Left lobe of liver (tissue), 2 donors: Measurements from ENCODE around the gene STARD13. TPM values are rescaled to one million over a fixed set of nuclear protein-coding genes. Genes with fewer than 3 reads are reported as not detected.
A peak's percentile ranks its signal among the peaks of the same experiment; 100 is the strongest.

Experiments
- ATAC-seq: fragments of 200-7000 bp; cut with Tn5 transposase; one replicate; pipeline ENCODE4 v1.9.1; 2020; ENCODE audit warnings: mild to moderate bottlenecking, moderate library complexity
- DNase-seq: peaks from one replicate; pipeline ENCODE4 v3.0.0-alpha.2; 2020; ENCODE audit warnings: low spot score
- total RNA-seq: library from RNA; stranded (reverse); gene quantifications from one replicate; pipeline ENCODE4 v1.2.1, GENCODE V29; 2021
- donor health status: DM: no; HTN: no; CAD: no; lungs with moderate emphysema.
- donor health status: DM: no; HTN: yes; CAD: no.

The STARD13 gene
- total RNA-seq, 1 donor from 2014 or later, result 14.1 TPM

DNA sequence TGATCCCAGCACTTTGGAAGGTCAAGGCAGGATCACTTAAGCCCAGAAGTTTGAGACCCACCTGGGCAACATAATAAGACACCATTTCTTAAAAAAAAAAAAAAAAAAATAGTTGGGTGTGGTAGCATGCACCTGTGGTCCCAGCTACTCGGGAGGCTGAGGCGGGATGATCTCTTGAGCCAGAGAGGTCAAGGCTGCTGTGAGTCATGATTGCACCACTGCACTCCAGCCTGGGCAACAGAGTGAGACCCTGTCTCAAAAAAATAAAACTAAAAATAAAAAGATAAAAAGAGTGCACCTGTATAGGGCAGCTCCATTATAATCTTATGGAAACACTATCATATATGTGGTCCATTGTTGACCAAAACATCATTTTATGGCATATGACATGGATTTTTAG, 25.5 kb upstream of the STARD13 start:
- DNase-seq, result no peak
- ATAC-seq, result no peak

DNA sequence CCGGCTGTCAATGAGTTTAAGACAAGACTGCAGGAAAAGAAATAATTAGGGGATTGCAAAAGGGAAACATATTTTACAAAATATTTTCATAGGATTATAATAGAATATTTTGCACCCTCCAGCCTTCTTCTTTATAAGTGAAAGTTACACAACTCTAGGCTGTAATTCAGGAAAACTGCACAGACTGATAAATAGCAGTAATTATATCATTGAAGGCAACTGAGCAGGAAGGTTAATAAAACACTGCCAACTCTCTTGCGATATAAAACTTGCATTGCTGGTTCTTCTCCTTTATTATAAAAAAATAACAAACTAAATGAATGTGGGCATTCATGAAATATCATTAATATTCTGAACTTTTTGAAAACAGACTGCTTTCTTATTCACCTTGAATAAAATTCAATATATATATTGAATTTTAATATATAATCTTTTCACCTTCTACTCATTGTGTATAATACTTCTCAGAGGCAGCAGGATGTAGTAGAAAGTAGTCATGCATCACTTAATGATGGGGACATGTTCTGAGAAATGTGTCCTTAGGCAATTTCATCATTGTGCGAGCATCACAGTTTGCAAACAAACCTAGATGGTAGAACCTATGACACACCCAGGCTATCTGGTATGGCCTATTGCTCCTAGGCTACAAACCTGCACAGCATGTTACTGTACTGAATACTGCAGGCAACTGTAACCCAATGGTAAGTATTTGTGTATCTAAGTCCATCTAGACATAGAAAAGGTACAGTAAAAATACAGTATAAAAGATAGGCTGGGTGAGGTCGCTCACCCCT, 24.9 kb upstream of the STARD13 start:
- ATAC-seq (no peak), DNase-seq (no peak)

DNA sequence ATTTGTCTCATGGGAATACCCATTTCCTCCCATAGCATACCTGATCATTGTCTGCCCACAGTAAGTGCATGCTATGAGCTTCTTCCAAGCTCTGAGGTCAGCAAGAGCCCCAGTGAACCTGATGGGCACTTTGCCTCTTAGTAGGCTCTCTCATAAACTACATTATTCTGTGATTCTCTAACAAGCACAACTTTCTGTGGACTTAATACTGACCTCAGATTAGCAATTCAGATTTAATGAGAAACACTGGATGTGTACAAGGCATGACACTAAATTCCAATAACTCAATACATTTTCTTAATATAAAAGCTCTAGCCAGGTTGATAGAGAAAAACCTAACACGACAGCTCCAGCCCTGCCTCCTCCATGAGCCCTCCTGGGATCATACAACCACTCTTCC, 23.3 kb upstream of the STARD13 start:
- DNase-seq (no peak), ATAC-seq (no peak)

DNA sequence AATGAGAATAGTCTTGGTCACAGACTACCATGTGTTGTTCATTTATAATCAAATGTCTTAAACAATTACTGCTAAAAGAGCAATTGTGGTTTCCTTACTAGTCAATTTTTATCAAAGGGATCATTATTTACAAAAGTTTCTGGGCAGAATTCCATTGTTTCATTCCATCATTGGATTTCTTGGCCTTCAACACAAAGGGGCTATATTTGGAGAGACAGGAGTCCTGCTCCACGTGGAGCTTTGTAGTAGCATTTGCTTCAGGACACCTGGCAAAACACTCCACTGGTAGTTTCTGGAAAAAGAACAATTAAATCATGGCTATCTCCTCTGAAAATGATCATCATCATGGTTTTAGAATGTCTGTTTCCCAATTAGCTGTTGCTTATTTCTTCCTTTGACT, 22.3 kb upstream of the STARD13 start:
- ATAC-seq (no peak), DNase-seq (no peak)

DNA sequence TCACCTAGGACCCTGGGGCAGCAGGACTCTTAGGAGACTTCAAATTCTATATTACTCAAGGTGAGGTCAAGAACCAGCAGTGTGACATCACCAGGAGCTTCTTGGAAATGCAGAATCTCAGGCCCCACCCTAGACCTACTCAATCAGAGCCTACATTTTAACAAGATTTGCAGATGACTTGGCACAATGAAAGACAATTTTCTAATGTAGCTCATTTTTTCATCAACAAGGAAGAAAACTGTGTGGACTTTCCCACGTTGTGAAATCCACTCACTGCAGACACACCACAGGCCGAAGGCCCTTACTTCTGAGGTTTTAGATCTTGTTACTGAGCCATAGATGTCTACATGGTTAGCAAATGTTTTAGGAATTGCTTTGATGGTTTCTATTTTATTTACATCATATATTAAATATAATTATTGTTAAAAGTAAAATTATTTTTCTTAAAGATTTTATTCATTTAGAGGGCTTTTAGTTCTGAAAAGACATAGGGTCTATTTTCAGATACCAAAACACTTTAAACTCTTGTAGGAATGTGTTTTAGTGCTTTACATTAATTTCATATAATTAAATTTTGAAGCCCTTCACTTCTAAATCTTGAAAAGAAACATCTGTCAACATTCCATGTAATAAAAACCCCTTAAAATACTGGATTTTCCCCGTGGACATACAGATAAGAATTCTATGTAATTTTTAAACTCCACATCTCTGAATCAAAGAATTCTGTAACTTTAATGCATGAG, 18.5 kb upstream of the STARD13 start:
- DNase-seq, result no peak
- ATAC-seq, result no peak

DNA sequence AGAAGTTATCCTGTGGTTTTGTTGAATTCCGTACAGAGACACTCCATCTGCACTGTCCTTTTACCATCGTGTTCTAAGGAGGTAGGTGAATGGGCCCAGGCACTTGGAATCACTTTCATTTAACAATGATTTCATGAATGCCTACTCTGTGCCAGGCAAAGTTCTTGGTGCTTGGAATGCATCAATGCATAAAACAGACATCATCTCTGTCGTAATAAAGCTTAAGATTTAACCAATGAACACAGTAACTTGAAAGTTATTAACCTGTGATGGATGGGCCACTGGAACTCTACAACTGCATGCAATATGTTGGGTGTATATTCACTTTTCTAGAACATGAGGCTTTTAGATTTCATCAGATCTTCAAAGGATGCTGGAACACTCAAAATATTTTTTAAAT, 14.1 kb upstream of the STARD13 start:
- DNase-seq (no peak), ATAC-seq (no peak)

DNA sequence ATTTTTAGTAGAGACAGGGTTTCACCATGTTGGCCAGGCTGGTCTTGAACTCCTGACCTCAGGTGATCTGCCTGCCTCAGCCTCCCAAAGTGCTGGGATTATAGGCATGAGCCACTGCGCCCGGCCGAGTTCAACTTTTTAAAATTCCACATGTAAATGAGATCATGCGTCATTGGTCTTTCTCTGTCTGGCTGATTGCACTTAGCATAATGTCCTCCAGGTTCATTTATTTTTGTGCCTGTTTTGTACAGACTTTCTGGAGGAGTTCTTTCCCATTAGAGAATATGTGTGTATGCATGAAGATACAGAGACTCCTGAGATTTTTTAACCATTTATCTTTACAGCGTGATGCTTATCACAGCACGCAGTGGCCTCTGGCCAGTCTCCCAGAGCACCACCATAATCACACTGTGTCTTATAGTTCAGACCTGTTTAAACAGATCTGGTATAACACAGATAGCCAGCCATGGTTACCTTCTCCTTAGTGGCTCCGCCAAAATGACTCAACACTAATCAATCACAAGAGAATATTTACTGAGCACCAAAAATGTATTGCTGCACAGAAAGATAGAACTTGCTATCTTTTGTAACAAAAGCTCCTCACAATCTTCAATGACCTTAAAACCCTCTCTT, 11.4 kb upstream of the STARD13 start:
- ATAC-seq (no peak), DNase-seq (no peak)

DNA sequence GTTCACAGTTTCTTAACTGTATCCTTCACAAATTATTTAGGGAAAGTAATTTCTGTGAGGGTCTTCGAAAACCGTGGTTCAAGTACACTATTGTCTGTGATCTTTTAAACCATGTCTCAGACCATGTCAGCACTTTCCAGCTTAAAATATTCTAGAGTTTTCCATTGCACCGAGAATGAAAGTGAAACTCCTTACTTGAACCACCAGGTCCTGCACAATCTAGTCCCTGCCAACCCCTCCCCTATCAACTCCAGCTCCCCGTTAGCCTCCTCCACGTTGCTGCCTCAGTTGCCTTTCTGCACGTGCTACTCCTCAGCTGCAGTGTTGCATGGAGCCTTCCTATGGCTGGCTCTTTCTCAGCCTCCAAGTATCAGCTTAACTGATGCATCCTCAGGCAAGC, 7.2 kb upstream of the STARD13 start:
- ATAC-seq (peak; percentile 80), DNase-seq (no peak)

DNA sequence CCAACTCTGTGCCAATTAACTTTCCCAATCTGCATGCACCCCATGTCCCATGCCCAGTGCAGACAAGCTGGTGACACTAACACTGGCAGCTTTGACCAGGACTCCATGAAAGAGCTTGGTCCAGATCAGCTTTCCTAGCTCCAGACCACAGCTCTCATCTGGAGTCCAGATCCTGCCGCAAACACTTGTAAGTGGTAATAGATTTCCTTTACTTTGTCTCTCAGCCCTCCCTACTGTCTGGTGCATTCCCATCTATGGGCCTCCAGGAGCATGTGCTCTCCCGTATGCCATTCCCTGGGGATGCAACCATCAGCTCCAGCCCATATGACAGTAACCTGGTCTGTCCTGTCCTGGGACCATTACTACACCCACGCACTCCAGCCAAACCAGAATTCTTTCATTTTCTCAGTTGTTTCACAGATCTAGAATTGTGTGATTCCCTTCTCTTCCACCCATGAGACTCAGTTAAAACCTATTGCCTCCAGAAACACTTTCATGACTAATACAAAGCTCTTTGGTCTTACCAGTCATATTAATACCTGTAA, 4.9 kb upstream of the STARD13 start:
- ATAC-seq, result no peak

DNA sequence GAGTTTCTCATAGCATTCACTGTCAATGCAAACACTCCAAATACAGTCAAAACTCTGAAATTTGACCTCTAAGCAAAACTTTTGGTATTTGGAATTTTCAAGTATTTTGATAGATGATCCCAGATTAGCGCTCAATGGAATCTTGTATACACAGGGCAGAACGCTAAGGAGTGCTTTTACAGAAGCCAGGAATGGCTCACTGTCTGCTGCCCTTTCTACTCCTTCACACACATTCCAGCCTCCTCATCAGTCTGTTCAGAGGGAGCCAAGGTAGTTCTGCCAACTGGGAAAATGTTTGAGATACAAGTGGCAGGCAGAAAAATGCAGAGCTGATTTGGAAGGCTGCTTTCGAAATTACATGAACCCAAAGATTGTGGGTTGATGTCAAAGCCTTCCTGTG, 4.4 kb upstream of the STARD13 start:
- ATAC-seq (no peak), DNase-seq (no peak)

More for the DNA sequence above, 4.9 kb upstream of the STARD13 start:
- DNase-seq, result no peak

DNA sequence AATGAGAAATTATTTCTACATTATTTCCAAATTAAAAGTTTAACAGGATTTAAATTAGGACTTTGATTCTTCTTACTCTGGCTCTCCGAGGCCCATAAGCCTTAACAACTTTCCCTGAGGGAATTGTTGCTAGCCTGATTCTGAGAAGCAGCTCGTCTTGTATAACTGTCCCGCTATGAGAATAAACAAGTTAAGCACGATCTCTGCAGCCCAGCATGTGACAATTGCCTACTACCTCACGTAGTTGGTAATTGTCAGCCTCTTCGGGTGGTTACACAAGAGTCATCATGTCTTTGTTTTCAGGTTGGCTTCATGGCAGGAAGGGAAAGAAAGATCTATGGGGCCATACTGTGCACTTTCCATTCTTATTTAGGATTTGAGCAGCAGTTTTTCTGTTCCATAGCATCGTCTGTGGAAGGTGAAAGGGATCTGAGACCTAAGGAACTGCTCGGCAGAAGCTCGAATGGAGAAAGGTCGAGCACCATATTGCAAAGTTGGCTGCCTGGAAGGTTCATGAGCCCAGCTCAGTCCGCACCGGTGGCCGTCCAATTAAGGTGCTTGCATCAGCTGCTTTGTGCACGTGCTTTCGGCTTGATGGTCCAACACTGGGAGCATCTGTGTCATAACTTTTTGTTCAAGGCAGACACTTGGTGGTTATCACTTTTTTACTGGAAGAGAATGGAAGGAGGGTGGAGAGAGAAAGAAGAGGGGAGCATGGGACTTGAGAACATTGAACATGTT, 1.8 kb upstream of the STARD13 start:
- no peak for DNase-seq
- ATAC-seq, result no peak

DNA sequence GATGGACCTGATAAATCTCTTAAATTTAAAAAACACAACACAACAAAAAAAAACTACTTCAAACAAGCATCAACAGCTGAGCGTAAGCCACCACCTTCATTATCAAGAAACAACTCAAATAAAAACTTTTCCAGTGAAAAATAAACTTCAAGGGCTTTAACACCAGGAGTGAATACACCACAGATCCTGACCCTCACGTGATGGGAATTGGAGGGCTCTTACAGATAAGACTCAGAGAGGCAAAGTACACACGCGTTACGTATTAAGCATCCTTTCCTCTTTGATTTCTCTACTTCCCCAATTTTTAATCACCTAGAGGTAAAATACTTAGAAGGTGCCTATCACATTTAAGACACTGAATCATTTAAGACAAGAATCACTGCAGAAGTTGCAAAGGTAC, 573 bp upstream of the STARD13 start:
- ATAC-seq (peak; percentile 37), DNase-seq (no peak)

DNA sequence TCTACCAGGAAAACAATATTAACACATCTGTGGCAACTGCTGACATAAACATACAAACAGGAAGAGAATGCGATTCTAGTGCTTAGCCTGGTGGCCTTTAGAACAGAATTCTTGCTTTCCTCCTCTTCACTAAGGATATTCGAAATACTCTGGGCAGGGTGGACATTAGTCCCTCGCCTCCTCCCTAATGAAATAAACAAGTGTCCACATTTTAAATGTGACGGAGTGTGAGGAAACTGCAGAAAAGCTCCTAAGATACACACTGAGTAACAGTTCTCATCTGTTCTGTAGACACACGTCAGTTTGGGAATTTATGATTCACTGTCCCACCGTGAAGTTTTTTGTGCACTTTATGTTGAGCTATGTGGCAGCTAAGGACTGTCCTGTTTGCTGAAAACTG, 639 bp downstream of the STARD13 start:
- ATAC-seq (peak; percentile 26), DNase-seq (no peak)

DNA sequence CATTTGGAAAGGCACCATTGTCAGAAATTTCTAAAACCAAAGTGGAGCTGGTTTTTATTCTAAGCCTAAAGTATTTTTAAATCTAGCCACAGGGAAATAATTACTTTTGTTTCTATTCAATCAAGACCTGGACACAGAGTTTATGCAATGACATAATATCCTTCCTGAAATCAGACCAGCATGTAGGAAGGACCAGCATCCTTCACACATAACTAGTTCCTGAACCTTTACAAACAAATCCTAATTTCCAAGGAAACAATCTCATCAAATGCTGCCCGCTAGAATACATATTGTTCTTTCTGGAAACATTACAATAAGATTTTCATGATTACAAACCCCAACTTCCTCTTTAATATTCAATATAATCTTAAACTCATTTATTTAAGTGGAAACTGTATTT, 1.5 kb downstream of the STARD13 start:
- DNase-seq (no peak), ATAC-seq (no peak)

DNA sequence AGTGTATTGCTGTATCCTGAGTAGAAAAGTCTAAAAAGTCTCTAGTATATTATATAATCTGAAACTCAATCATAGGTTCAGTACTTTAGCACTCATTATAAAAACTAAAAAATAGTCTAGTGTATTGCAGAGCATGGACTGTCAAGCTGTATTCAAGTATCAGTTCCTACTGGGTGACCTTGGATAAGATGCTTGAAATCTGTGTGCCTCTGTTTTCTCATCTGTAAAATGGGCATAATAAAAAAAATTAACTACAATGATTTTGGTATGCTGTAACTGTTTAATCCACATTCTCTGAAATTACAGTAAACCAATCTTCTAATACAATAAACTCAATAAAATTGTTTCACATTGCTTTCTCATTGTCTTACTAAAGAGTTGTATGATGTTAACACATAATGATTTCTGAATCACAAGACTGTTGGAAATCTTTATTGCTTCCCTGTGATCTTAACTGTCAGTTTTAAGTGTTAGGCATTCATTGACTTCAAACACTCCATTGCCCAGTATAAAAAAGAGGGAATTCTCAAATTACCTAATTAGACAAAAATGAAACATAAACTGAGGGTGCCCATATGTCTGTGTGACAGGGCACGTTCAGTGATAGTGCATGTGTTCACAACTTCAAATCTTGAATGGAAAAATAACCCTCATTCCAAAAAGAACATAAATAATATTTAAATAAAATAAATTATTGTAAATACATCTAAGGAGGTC, 2.2 kb downstream of the STARD13 start:
- DNase-seq (no peak), ATAC-seq (no peak)

DNA sequence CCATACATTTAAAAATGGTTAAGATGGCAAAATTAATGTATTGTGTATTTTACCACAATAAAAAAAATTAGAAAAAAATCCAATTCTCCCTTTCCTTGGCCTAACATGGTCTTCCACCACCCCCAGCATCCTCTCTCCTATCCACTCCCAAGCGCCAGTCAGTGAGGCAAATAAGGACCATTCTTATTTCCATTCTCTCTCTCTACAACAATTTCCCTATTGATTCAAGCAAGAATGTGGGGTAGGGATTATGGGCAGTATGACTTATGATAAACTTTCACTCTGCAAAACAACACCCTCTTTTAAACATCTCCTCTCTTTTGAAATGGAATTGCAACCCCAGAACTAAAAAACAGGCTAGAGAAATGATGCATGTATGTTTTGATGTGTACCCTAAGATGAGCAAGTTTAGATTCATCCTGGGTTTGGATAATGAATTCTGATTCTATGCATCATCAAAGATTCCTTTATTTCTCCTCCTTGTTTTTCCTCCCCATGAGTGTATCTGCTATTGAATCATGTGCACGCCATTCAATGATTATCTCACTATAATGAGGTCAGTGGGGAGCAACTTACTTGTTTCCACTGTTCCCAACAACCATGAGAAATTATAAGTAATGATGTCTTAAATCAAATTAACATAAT, 3.5 kb downstream of the STARD13 start:
- no peak for ATAC-seq

DNA sequence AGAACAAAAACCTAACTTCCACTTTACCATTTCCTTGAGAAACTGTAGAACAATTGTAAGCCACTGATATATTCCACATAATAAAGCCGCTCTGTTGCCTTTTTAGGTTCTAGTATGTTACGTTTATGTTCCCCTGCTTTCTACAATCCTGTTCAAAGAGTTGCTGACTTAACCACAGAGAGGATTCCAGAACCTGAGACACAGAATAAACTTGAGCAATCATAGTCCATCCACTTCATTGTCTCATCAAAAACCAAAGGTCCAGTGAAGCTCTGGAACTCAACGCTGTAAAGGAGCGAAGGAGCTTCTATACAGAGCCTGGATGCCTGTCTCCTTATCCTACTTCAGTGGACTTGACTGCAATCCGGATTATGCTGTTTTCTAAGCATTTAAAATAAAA, 4.6 kb downstream of the STARD13 start:
- no peak for ATAC-seq
- DNase-seq, result no peak

More for the DNA sequence above, 3.5 kb downstream of the STARD13 start:
- DNase-seq, result no peak

DNA sequence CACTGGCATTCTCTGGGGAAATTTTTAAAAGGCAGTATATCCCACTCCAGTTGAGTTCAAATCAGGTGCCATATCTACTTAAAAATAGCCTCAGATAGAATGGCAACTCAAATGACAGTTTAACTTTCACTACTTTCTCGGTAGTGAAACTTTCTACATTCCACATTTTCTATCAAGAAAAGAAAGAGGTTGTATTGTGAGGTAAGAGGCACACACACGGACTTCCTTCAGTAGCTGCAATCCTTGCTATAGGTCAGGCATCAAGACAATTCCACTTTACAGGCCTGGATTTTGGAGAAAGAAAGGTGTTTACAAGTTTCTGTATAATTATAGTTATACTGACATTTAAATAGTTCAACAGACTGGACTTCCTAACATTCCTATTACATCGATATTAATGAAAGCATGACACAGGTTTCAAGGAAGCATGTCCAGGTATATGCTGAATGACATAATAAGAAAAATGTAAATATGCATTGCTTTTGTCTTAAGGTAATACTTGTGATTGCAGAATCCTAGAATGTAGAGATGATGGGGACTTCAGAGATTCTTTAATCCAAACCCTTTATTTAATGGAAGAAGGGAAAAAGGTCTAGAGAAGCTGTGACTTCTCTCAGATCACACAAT, 5.2 kb downstream of the STARD13 start:
- no peak for DNase-seq
- ATAC-seq, result no peak
